LoVo (cell line): ENCODE results near the gene GSTA4.

Experiments
- DNase-seq: peaks from one replicate; pipeline ENCODE4 v3.0.0-alpha.2; 2016; ENCODE audit warnings: low spot score

Gene GSTA4, protein sequence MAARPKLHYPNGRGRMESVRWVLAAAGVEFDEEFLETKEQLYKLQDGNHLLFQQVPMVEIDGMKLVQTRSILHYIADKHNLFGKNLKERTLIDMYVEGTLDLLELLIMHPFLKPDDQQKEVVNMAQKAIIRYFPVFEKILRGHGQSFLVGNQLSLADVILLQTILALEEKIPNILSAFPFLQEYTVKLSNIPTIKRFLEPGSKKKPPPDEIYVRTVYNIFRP

DNA sequence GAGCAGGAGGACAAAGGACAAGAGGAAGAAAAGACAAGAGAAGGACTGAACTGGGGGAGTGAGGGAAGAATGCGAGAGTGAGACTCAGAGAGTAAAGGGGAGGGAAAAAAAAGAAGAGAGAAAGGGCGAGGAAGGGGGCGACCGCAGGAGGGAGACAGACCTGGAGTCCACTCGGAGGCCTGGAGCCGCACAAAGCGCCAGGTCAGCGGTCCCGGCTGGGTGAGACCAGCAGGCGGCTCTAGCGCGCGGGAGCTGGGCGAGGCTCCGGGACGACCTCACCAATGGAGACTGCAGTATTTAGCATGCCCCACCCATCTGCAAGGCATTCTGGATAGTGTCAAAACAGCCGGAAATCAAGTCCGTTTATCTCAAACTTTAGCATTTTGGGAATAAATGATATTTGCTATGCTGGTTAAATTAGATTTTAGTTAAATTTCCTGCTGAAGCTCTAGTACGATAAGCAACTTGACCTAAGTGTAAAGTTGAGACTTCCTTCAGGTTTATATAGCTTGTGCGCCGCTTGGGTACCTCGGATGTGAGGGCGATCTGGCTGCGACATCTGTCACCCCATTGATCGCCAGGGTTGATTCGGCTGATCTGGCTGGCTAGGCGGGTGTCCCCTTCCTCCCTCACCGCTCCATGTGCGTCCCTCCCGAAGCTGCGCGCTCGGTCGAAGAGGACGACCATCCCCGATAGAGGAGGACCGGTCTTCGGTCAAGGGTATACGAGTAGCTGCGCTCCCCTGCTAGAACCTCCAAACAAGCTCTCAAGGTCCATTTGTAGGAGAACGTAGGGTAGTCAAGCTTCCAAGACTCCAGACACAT, at the start of gene GSTA4:
Gene GSTA4 (minus strand): TSS at position 196 of the 824 bp plus-strand sequence. CDS start 1,041 bp downstream, outside the sequence.
- DNase-seq = peak; percentile 97

DNA sequence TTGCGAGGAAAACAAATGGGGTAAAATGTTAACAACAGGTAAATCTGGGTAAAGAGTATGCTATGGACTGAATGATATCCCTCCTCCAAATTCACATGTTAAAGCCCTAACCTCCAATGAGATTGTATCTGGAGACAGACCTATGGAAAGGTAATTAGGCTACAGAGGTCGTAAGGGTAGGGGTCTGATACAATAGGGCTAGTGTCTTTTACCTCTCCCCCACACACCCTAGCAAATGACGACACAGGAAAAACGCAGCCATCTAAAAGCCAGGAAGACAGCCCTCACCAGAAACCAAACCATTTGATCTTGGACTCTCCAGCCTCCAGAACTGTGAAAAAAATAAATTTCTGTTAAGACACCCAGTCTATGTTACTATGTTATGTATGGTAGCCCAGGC, 49.5 kb upstream of the GSTA4 start:
- no peak for DNase-seq

DNA sequence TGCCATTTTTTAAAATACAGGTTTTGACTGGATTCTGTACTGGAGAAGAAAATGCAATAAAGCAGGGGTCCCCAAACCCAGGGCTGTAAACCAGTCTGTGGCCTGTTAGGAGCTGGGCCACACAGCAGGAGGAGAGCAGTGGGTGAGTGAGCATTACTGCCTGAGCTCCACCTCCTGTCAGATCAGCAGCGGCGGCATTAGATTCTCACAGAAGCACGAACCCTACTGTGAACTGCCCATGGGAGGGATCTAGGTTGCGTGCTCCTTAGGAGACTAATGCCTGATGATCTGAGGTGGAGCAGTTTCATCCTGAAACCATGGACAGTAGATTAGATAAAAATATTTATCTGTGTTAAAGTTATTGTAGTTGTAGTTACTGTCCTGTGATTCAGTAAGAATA, 49.0 kb upstream of the GSTA4 start:
- no peak for DNase-seq

- DNase-seq = no peak
These were observed 48.5 kb upstream of the GSTA4 start for GRCh38 chr6:53043581-53043980.

DNA sequence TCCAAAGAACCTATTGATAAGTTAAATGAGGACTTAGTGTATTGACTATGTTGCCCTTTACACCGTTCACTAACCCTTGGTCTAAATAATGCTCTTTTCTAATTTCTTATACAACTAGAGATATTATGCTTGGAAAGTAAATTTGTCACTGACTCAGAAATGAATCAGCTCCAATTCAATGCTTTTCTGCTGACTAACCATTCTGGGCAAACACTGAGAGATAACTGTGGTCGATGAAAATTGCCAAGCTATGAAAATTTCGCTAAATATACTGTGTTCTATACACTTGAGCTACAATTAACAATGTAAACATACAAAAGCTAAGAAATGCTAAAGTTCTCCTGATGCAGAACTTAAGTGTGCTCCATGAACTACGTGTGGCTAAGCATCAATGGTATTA, 47.0 kb upstream of the GSTA4 start:
- peak; percentile 52 for DNase-seq

DNA sequence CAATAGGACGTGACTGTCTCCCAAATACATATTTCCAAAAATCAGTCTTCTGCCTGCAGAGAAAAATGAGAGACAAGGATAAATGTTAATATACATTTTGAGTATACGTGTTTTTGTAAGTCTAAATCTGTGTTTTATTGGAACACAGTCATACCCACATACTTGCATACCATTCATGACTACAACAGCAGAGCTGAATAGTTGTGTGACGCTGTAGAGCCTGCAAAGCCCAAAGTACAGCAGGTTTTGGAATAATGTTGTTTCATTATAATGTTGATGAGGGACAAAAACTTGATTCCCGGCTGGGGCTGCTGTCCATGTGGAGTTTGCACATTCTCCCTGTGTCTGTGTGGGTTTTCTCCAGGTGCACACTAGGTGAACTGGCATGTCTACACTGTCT, 46.3 kb upstream of the GSTA4 start:
- DNase-seq = no peak

DNA sequence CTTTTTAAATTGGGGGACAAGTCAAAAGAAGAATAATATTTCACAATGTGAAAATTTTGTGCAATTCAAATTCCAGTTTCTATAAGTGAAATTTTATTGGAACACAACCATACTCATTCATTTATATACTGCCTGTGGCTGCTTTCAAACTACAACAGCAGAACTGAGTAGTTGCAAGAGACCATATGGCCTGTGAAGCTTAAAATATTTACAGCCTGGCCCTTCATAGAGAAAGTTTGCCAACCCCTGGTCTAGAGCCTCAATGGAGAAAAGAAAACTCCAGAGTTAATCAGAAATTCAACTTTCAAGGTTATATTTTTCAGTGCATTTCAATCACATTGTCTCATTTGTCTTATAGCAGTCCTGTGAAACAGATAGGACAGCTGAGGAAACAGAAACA, 43.5 kb upstream of the GSTA4 start:
- DNase-seq = no peak

DNA sequence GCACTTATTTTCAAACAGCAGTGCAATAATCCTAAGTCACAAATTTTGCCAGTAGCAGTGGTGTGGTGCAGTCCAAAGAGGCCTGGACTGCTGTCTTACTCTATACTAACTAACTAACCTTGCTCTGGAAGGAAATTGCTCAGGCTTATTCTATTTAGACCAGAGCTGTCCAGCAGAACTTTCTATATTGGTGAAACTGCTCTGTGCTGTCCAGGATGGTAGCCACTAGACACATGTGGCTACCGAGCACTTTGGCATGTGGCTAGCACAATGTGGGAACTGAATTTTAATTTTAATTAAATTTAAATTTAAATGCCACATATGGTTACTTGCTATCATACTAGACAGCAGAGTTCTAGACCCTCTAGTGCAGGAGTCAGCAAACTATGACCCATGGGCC, 43.1 kb upstream of the GSTA4 start:
- DNase-seq = no peak

DNA sequence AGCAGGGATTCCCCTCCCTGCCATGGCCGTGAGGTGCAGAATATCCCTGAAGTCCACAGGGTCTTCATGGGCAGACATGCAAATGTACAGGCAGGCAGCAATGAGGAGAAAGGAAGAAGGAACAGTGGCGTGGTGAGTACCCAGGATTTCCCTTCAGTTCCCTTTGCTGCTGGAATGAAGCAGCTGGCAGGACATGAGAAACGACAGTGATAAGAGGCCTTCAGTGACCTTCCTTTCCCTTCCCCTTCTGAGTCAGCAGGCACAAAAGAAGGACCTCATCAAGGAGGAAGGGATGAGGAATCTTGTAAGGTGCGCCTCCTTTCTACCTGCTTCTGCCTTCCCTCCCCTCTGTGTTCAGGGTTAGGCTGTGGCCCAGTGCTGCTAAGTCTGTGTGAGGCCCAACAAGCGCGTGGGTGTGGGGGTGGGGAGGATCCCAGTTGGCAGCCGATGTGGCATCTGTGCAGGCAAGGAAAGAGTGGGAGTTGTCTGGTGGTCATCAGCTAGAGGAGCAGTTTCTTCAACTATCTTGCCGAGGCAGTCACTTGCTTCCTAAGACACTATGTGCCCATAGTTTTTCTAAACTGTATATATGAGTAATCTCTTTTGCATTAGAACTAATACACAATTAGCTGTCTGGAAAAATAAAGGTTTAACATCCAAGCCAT, 40.6 kb upstream of the GSTA4 start:
- no peak for DNase-seq

DNA sequence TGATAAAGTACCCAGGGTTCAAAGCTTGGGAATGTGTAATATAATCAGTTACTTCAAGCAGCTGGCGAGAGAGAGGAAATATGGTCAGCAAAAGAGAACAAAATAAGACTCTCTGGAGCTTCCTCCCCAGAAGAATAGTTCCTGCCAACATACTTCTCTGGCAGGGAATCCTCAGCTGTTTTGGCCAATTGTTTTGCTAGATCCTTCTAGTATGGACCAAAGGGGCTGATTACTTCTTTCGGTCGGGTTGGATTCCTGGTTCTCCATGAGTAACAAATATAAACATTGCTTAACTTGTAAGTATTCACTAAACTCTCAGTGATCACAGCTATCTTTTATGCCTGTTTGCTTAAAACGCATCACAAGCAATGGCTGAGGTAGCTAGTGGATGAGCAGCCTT, 38.7 kb upstream of the GSTA4 start:
- DNase-seq = no peak

DNA sequence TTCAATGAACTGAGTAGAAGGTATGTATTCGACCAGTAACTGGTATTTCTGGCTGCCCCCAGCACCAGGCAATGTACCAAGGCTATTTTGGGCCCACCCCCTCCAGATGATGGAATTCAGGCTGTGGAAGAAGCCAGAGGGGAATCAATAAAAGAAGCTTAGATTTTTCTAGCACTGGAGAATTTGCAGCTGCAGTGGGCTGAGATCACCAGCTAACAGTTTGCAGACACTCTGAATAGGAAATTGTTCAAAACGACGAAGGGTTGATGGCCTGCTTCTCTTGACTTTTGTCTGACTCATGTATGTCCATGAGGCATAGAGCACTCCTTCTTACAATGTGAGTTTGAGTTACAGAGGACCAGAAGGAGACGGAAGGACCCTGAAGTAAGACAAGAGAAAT, 37.8 kb upstream of the GSTA4 start:
- DNase-seq = no peak

DNA sequence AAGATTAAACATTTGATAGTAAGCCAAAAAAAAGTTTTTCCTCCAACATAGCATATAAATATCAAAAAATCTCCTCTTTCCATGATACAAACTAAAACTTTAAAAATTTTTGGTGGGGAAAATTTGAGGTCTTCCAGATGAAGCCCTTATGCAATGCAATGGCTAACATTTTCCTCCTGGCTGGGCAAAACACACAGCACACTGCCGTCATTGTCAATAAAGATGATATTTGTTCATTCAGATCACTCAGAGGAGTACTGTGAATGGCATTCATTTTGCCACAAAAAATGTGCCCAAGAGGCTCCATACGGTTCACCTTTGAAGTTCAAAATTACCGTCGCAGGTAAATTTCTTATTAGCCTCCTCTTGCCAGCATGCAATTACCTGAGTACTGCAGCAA, 36.2 kb upstream of the GSTA4 start:
- DNase-seq = no peak

DNA sequence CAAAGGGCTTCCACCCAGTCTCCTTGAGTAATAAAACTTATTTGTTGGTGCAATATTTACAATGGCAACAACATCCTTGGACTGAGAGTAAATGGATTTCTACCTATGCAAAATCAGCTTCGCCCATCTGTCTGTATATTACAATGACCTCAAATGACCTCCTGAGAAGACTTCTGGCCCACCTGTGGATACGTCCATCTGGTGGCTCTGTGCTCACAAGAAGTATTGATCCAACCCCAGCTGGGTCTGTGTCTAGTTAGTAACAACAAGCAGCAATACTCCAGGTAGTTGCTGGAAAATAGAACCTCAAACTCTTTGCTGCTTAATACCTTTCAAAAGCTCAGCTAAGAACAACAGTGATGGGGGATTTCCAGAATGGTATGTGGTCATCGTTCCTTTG, 34.7 kb upstream of the GSTA4 start:
- no peak for DNase-seq

DNA sequence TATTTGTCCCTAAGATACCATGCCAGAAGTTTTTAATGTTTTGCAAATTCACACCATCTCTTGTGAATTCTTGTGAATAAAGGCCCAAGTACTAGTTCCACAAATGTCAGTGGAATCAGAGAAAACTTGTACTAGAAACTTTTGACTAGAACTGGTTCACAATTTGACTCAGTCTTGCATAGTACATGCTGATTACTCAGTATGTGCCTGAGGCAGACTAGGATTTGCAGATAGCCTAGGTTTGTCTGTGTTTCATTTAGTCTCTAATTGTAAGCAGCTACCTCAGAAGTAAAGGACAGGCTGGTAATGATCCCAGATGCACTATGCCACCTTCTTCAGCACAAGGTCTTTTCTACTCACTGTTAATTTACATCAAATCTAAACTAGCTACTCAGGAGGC, 34.2 kb upstream of the GSTA4 start:
- no peak for DNase-seq

GRCh38 chr6:53028467-53028866, 33.4 kb upstream of the GSTA4 start:
- no peak for DNase-seq

GRCh38 chr6:53027131-53027718, 32.1 kb upstream of the GSTA4 start:
- DNase-seq = no peak

- no peak for DNase-seq
These were observed 31.4 kb upstream of the GSTA4 start for GRCh38 chr6:53026526-53026925.

- DNase-seq = no peak
These were observed 28.2 kb upstream of the GSTA4 start for GRCh38 chr6:53023323-53023722.

DNA sequence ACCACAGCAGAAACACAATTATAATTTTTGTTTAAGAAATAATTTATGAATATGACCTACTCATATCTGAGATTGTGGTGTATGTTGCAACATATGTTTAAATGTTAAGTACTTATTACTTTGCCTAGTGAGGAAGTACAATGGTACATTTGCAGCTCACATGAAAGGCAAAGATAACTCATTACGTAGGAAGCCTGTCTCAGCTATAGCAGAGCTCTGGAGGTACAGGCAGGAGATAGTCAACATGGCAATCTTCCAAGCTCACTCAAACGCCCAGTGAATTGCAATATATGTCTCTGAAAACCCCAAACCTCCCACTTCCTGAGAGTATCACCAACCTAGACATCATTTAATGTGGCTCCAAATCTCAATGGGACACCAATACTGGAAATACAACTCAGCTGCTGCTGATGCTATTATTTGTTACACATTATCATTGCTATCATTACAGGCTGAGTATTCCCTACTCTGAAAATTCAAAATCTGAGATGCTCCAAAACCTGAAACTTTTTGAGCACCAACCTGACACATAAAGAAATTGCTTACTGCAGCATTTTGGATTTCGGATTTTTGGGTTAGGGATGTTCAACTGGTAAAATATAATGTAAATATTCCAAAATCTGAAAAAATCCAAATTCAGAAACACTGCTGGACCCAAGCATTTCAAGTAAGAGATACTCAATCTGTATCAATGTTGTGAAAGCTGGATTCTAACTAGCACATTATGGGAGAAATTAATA, 25.1 kb upstream of the GSTA4 start:
- no peak for DNase-seq

GRCh38 chr6:53018446-53018845, 23.4 kb upstream of the GSTA4 start:
- DNase-seq = no peak

- DNase-seq = no peak
These were observed 20.4 kb upstream of the GSTA4 start for GRCh38 chr6:53015486-53015885.

GRCh38 chr6:53014744-53015143, 19.7 kb upstream of the GSTA4 start:
- no peak for DNase-seq
